Activated T-cell treated with anti-CD3 and anti-CD28 coated beads for 24 hours (primary cell): ENCODE results near the gene GPR150.
"Not testable (repeated sequence)": the region's sequence is repeated elsewhere in the genome, so short reads cannot be mapped to it uniquely, and the experiment has no call there.

Experiments used
- DNase-seq: peaks from one replicate; pipeline ENCODE4 v3.0.0-alpha.2; 2020; ENCODE audit warnings: low read depth

GPR150 gene

DNA sequence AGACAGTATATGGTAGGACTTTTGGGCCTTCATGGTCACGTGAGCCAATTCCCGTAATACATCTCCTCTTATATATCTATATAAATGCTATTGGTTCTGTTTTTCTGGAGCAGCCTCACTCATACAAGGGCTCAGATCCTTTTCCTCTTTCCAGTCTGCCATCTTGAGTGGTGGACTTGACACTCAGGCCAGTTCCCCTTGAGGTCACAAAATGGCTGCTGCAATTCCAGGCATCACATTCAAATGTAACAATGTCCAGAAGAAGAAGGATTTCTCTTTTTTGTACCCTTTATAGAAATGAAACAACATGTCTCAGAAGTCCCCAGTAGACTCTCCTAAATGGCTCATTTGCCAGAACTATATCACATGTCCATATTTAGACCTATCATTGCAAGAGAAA, 4.5 kb downstream of the GPR150 start:
- no peak for DNase-seq

DNA sequence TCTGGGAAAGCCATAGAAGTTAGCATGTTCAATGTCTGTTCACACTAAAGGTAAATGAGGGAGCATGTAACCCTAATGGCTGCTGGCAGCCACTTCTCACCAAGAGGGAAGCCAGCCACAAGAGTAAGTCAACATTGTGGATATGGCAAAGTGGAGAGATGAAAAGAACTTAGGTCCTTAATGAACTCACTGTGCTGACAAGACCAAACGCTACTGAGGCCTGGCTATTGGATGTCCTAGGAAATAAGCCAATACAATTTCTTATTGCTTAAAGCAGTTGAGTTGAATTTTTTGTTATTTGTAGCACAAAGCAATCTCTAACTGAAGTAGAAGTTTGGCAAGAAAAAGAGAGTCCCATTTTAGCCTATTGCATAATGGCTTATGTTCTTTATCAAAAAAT, 6.8 kb downstream of the GPR150 start:
- no peak for DNase-seq

GRCh38 chr5:95627971-95628810, 8.3 kb downstream of the GPR150 start:
- no peak for DNase-seq

- no peak for DNase-seq
Measured at GRCh38 chr5:95628933-95629332, 9.0 kb downstream of the GPR150 start.

- DNase-seq, result no peak
Measured at GRCh38 chr5:95630394-95630917, 10.6 kb downstream of the GPR150 start.

DNA sequence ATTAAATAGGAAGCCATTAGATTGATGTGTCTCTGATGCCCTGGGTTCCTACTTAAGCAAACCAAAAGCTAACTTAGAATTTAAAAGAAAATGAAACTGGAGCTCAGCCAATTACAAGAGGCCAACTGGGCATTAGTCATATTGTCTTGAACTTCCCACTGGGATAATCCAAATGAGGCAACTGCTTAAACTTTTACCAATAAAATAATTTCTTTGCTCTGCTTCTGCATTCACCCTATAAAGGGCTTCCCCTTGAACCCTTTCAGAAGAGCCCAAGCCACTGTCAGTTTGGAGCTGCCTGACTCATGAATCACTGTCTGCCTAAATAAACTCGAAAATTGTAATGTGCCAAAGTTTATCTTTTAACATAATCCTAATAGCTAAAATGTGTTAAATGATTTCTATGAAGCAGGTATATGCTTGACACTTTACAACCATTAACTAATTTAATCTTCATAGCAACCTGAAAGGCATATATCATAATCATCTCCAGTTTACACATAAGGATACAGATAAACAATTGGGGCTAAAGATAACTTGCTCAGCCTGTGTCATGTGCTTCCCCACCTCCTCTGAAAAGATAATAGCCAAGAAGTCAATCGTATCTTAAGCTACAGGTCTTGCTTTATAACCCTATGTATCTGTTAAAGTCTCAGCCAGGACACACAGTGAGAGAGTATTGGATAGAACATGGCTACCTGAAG, 11.5 kb downstream of the GPR150 start:
- DNase-seq, result no peak

- peak; percentile 67 for DNase-seq
Measured at GRCh38 chr5:95631991-95632675, 12.2 kb downstream of the GPR150 start.

GRCh38 chr5:95632942-95633341, 13.1 kb downstream of the GPR150 start:
- DNase-seq, result not testable (repeated sequence)

GRCh38 chr5:95633671-95634070, 13.8 kb downstream of the GPR150 start:
- no peak for DNase-seq

DNA sequence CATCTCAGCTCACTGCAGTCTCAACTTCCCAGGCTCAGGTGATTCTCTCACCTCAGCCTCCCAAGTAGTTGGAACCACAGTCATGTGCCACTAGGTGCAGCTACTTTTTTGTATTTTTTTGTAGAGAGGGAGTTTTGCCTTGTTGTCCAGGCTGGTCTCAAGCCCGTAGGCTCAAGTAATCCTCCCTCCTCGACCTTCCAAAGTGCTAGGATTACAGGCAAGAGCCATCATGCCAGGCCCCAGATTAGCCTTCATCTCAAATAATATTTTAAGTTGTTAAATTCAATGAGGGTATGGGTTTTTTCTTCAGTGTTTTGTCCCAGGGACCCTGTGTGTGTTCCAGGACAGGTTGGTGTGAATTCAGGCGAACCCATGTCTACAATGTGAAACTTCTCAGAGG, 14.2 kb downstream of the GPR150 start:
- DNase-seq, result no peak

GRCh38 chr5:95638632-95639031, 18.7 kb downstream of the GPR150 start:
- DNase-seq, result no peak

DNA sequence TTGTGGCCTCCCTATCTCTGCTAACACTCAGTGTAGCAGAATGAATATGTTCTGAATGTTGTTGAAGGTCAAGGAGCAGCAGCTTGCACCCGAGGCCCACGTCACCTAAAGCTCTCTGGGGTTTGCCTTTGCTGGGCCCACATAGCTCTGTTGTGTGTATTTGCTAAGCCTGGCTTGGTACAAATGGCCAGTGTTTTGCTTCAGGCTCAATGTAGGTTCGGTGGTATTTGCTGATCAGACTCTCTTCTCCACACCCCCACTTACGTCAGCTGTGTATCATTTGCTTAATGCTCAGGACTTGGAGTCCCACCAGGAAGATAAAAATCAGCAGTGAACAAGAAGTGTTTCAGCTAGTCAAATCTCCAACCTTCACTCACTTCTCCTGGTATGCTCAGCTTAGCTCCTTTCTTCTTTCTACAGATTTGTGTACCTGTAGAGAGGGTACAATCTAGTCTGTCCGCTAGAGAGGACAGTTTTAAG, 21.9 kb downstream of the GPR150 start:
- DNase-seq, result no peak

- no peak for DNase-seq
Measured at GRCh38 chr5:95643152-95643551, 23.3 kb downstream of the GPR150 start.

DNA sequence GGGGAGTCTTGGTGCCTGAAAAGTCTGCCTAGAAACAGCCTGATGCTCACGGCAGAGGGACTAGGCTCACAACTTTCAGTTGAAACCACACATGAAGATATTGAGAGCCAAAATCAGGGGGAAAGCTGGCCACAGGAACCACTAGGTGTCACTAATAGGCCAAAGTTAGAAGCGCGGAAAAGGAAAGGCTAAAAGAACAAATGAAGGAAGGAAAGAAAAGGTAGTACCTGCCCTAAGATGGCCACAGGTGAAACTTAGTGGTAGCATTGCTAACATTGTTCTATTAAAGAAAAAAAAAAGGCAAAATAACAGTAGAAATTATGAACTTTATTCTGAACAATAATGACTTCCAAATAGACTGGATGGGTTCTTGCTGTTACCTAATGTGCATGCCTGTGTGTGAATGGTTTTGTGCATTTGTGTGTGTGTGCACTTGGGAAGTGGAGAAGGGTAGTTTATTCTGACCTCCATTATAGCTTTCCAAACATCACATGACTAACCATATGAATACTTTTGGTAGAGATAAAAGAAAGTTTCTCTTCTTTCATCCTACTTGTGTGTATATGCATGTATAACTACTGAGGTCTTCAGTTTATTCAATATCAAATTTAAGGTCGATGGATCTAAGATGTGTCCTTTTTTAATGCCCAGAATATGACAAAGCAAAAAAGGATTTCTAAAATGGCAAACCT, 24.6 kb downstream of the GPR150 start:
- DNase-seq, result peak; percentile 44

DNA sequence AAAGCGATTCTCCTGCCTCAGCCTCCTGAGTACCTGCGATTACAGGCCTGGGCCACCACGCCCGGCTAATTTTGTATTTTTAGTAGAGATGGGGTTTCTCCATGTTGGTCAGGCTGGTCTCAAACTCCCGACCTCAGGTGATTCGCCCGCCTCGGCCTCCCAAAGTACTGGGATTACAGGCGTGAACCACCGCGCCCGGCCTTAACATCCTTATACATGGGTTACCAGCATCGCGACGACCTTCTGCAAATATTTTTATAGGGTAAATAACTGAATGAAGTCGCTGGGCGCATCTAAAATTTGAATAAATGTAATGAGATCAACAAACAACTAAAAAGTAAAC, 26.3 kb downstream of the GPR150 start:
- not testable (repeated sequence) for DNase-seq

GRCh38 chr5:95646569-95647431, 26.9 kb downstream of the GPR150 start, which contains the start of gene RFESD:
TSS of gene RFESD (plus strand) at chr5:95646777. CDS start at chr5:95652272, 5,495 bp downstream.
- peak; percentile 91 for DNase-seq

DNA sequence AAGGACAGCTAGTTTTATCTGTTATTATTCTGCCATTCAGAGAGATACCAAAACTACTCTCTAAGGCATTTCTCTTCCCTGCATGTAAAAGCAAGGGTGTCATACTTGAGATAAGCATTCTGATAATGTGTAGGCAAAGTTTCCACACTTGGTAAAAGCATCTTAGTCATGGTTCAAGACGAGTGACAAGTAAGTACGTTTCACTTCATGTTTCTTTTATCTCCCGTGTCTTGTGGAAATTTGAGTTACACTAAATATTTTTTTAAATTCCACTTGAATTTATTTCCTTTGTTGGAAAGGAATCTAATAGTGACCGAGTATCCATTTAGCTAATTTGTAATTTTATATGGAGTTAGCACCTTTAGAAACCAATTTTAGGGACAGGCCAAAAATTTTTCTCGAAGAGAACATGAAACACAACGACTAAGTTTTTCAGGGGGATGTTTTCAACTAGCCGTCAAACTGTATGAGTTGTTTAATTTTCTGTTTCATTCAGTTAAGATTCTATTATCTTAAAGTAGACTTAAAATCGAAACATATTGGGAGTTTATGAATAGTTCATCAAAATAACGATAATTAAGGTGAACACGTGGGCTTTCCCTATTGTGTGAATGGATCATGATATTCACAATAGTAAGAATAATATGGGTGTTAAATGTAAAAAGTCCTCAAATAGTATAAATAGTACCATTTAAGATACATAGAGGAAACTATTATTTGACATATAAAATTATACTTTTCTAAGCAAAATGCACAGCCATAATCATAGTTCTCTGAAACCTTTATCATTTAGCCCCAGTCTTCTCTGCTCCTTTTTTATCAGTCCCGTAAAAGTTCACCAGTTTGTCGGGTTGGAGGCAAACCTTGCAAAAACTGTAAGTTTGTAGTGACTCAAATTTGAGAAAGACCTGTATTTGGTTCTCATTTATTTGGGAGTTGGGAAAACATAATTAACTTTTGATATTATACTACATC, 28.3 kb downstream of the GPR150 start:
- DNase-seq, result no peak

- no peak for DNase-seq
Measured at GRCh38 chr5:95649274-95649673, 29.4 kb downstream of the GPR150 start.

DNA sequence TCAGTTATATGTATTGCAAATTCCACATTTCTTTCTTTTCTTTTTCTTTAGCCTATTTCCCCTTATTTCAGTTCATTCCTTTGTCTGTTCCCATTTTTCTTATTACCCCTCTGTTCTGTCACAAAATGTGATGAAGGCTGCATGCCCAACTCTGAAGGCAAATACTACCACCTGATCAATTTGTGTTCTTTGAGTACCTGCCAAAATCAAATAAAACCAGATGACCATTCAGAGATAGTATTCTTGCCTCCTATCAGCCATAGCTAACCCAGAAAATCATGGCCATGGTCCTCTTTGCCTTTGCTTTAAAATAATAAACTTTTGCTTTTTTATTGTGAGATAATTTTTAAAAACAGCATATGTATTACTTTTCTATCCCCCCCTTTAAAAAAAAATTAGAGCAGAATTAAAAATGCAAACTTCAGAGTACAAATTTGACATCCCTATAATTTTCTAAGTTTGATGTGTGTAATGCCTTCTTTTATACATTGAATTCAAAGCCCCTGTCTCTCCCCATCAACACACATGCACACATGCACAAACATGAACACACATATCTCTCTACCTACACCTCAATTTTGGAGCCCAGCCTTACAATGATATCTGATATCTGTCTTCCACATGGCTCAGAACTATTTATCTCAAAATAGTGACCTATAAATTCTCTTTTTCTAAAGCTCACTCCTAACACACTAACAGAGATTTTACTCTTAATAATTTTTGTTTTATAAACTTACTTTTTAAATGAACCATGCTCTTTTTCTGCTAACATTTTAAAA, 30.1 kb downstream of the GPR150 start:
- DNase-seq, result no peak
